ENCODE results near the gene DVL1. TPM values are rescaled to one million over a fixed set of nuclear protein-coding genes. Genes with fewer than 3 reads are reported as not detected.
A peak's percentile ranks its signal among the peaks of the same experiment; 100 is the strongest.

Gene DVL1
- total and polyA plus RNA-seq, 2 of the 13 experiments (the other 11 are each of a cell fraction or from before 2014, with no cell fraction given), result 30.8 to 60.4 TPM

- TF ChIP-seq SNAPC4 (CRISPR knock-in tag; IDR thresholded peaks at IDR 0.05), result peak; percentile 49; the same call in 1 of the 2 replicates
- peak; percentile 59; the same call in 1 of the 2 replicates for TF ChIP-seq YEATS4 (CRISPR knock-in tag; IDR thresholded peaks at IDR 0.05; ENCODE audit: borderline replicate concordance)
- TF ChIP-seq AGO2 (optimal IDR thresholded peaks at IDR 0.05; ENCODE audit: low read depth, low read length), result peak; percentile 84
- peak; percentile 12; the same call in 1 of the 2 replicates for TF ChIP-seq AKAP8 (CRISPR knock-in tag; IDR thresholded peaks at IDR 0.05)
- TF ChIP-seq ZNF343 (CRISPR knock-in tag; IDR thresholded peaks at IDR 0.05), result 0 out of 2 replicates have a peak, but pooled peaks have one; percentile 20
- TF ChIP-seq ETV5 (CRISPR knock-in tag; IDR thresholded peaks at IDR 0.05; ENCODE audit: borderline replicate concordance), result peak; percentile 11; the same call in 1 of the 2 replicates
- peak; percentile 46; the same call in 1 of the 2 replicates for TF ChIP-seq ZNF678 (CRISPR knock-in tag; IDR thresholded peaks at IDR 0.05)
- no peak for TF ChIP-seq PTBP1 (IDR thresholded peaks at IDR 0.05; ENCODE audit: low read depth, low read length, poor library complexity, severe bottlenecking)
- peak; percentile 84 for TF ChIP-seq AGO1 (IDR thresholded peaks at IDR 0.05; ENCODE audit: low read depth, low read length, poor library complexity, severe bottlenecking)
- peak; percentile 63 for TF ChIP-seq HDAC1 (CRISPR knock-in tag; IDR thresholded peaks at IDR 0.05)
- 0 out of 2 replicates have a peak, but pooled peaks have one; percentile 36 for TF ChIP-seq ZNF572 (CRISPR knock-in tag; IDR thresholded peaks at IDR 0.05)
- TF ChIP-seq, protein P1, sequence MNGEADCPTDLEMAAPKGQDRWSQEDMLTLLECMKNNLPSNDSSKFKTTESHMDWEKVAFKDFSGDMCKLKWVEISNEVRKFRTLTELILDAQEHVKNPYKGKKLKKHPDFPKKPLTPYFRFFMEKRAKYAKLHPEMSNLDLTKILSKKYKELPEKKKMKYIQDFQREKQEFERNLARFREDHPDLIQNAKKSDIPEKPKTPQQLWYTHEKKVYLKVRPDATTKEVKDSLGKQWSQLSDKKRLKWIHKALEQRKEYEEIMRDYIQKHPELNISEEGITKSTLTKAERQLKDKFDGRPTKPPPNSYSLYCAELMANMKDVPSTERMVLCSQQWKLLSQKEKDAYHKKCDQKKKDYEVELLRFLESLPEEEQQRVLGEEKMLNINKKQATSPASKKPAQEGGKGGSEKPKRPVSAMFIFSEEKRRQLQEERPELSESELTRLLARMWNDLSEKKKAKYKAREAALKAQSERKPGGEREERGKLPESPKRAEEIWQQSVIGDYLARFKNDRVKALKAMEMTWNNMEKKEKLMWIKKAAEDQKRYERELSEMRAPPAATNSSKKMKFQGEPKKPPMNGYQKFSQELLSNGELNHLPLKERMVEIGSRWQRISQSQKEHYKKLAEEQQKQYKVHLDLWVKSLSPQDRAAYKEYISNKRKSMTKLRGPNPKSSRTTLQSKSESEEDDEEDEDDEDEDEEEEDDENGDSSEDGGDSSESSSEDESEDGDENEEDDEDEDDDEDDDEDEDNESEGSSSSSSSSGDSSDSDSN (CRISPR knock-in tag; IDR thresholded peaks at IDR 0.05), result peak; percentile 52; the same call in 1 of the 2 replicates
- TF ChIP-seq ZNF598 (CRISPR knock-in tag; IDR thresholded peaks at IDR 0.05; ENCODE audit: borderline replicate concordance), result 0 out of 2 replicates have a peak, but pooled peaks have one; percentile 26
- TF ChIP-seq HDAC2 (CRISPR knock-in tag; IDR thresholded peaks at IDR 0.05), result peak; percentile 11; the same call in 1 of the 2 replicates
- TF ChIP-seq ERF (CRISPR knock-in tag; IDR thresholded peaks at IDR 0.05), result 0 out of 2 replicates have a peak, but pooled peaks have one; percentile 16
- peak; percentile 84 for TF ChIP-seq SOX13 (IDR thresholded peaks at IDR 0.05)
- peak in 1 of 2 experiments; percentile 98; a peak in 2 of 4 replicates for TF ChIP-seq SOX13 (CRISPR knock-in tag; conservative IDR thresholded peaks at IDR 0.05 in 1 of 2, IDR thresholded peaks at IDR 0.05 in 1 of 2)
- peak; percentile 83 for TF ChIP-seq RARA (CRISPR knock-in tag; IDR thresholded peaks at IDR 0.05)
- TF ChIP-seq MAF1 (CRISPR knock-in tag; IDR thresholded peaks at IDR 0.05; ENCODE audit: borderline replicate concordance), result no peak
- peak in 1 of 2 experiments; percentile 16; a peak in 1 of 4 replicates for TF ChIP-seq EP300 (IDR thresholded peaks at IDR 0.05; ENCODE audit: low read depth in 2 of 2, low read length in 2 of 2)
- 0 out of 2 replicates have a peak, but pooled peaks have one; percentile 20 for TF ChIP-seq EP300 (CRISPR knock-in tag; IDR thresholded peaks at IDR 0.05; ENCODE audit: borderline replicate concordance)
- peak; percentile 28 for TF ChIP-seq HNRNPLL (IDR thresholded peaks at IDR 0.05; ENCODE audit: low read depth, low read length, poor library complexity, severe bottlenecking)
These were observed 10.6 kb upstream of the DVL1 start (continued) for GRCh38 chr1:1359664-1360468.

All from HepG2 (cell line).